ENCODE data around the gene GRAMD1C.

GRCh38 chr3:113873814-113874526, 35.4 kb downstream of the GRAMD1C start:
- no peak for TF ChIP-seq CTCF (conservative IDR thresholded peaks at IDR 0.05; ENCODE audit: low read length)
- no peak for TF ChIP-seq EZH2phosphoT487 (IDR thresholded peaks at IDR 0.05; ENCODE audit: borderline replicate concordance, low read depth, low read length)

All from OCI-LY7 (cell line).